ENCODE data around the gene ANAPC5.

GRCh38 chr12:121283388-121283787 lies 68.8 kb downstream of the ANAPC5 start:
- TF ChIP-seq EZH2 (IDR thresholded peaks at IDR 0.05; ENCODE audit: insufficient read depth, poor library complexity, severe bottlenecking) (no peak), EZH2phosphoT487 (IDR thresholded peaks at IDR 0.05; ENCODE audit: insufficient read depth, low read depth) (no peak)
